OCI-LY7 (cell line): Measurements from ENCODE around the gene DEPP1. TPM values are rescaled to one million over a fixed set of nuclear protein-coding genes. Genes with fewer than 3 reads are reported as not detected.

Source experiments
- BruUV-seq: library from RNA; stranded (reverse); fragments of 400-500 nt; replicated peaks from 2 replicates; lab custom pipeline; 2021; lab: Mats Ljungman, UMichigan
- CTCF ChIA-PET: fragments of 300-600 bp; sonication (Branson Sonifier 250); formaldehyde crosslinking; loops from one replicate; lab custom pipeline; 2022; ENCODE audit warnings: antibody characterized with exemption; ENCODE audit not compliant: unreplicated experiment; lab: Charles Lee
- POLR2A ChIA-PET: fragments of 300-600 bp; sonication (Branson Sonifier 250); formaldehyde crosslinking; loops from one replicate; lab custom pipeline; 2022; ENCODE audit warnings: antibody characterized with exemption; lab: Charles Lee
- DNase-seq: peaks from one replicate; pipeline ENCODE4 v3.0.0-alpha.2; 2015; ENCODE audit warnings: low spot score
- H2AFZ ChIP-seq: fragments of 200-600 bp; sonication (generic), shearing (Covaris generic); 2 replicates; pipeline ENCODE4 v1.6.1; 2014; ENCODE audit warnings: mild to moderate bottlenecking, antibody characterized with exemption, low read length, moderate library complexity
- H3K27ac ChIP-seq: fragments of 200-600 bp; sonication (generic); 2 replicates; pipeline ENCODE4 v1.5.1; 2014; ENCODE audit warnings: mixed run types, low read depth, mild to moderate bottlenecking, moderate library complexity, low read length, inconsistent platforms; ENCODE audit not compliant: poor library complexity, severe bottlenecking
- H3K36me3 ChIP-seq: fragments of 200-600 bp; sonication (generic); 2 replicates; pipeline ENCODE4 v1.6.1; 2014; ENCODE audit warnings: mild to moderate bottlenecking, antibody characterized with exemption, low read length, moderate library complexity, mixed read lengths; ENCODE audit not compliant: insufficient read depth
- H3K4me1 ChIP-seq: fragments of 200-600 bp; sonication (generic); 2 replicates; pipeline ENCODE4 v1.5.1; 2014; ENCODE audit warnings: mild to moderate bottlenecking, low read length; ENCODE audit not compliant: insufficient read depth, poor library complexity, severe bottlenecking
- H3K4me2 ChIP-seq: fragments of 200-600 bp; sonication (generic); 2 replicates; pipeline ENCODE4 v1.6.1; 2014; ENCODE audit warnings: mild to moderate bottlenecking, low read length
- H3K4me3 ChIP-seq: fragments of 200-600 bp; sonication (generic); 2 replicates; pipeline ENCODE4 v1.5.1; 2014; ENCODE audit warnings: mild to moderate bottlenecking, low read depth, low read length; ENCODE audit not compliant: poor library complexity, severe bottlenecking
- H3K79me2 ChIP-seq: fragments of 200-600 bp; sonication (generic); 2 replicates; pipeline ENCODE4 v1.6.1; 2016; ENCODE audit warnings: low read depth, mild to moderate bottlenecking, low read length, moderate library complexity, mixed read lengths; ENCODE audit not compliant: insufficient read depth
- H3K9me2 ChIP-seq: fragments of 200-600 bp; sonication (generic); 2 replicates; pipeline ENCODE4 v1.6.1; 2016; ENCODE audit warnings: mild to moderate bottlenecking, low read length, mixed read lengths; ENCODE audit not compliant: insufficient read depth
- H3K9me3 ChIP-seq: fragments of 200-600 bp; sonication (generic); 2 replicates; pipeline ENCODE4 v1.6.1; 2014; ENCODE audit warnings: mild to moderate bottlenecking, mixed run types, low read length, mixed read lengths
- H4K20me1 ChIP-seq: fragments of 200-600 bp; sonication (generic); 2 replicates; pipeline ENCODE4 v1.6.1; 2014; ENCODE audit warnings: mild to moderate bottlenecking, antibody characterized with exemption, low read length, moderate library complexity, mixed read lengths; ENCODE audit not compliant: insufficient read depth
- EZH2phosphoT487 ChIP-seq: fragments of 200-600 bp; sonication (generic); IDR thresholded peaks from 2 replicates; pipeline ENCODE4 v1.6.1; 2018; ENCODE audit warnings: low read depth, borderline replicate concordance, mild to moderate bottlenecking, mixed run types, antibody characterized with exemption, low read length, moderate library complexity, mixed read lengths
- intact Hi-C: fragments of 100-400 bp; cut with micrococcal nuclease; formaldehyde crosslinking; loops from one replicate; pipeline ENCODE4 v1.10.0; 2022; ENCODE audit not compliant: unreplicated experiment
- total RNA-seq, 2 experiments: library from RNA; depleted of rRNA in 1 of 2; stranded (reverse); fragments of >200 nt in 1 of 2; shearing (Covaris generic) in 1 of 2; gene quantifications; 2 replicates each; pipeline ENCODE4 v1.2.3, GENCODE V29; 2014 to 2022
- TF ChIP-seq, protein P1 (sequence below): fragments of 200-600 bp; sonication (generic); conservative IDR thresholded peaks from 2 replicates; pipeline ENCODE4 v1.5.1; 2014; ENCODE audit warnings: mild to moderate bottlenecking, antibody characterized with exemption, low read length, moderate library complexity, mixed read lengths

DEPP1 gene
- total RNA-seq, 2 experiments from 2014 or later: 0.09 TPM; not detected in 1

DNA sequence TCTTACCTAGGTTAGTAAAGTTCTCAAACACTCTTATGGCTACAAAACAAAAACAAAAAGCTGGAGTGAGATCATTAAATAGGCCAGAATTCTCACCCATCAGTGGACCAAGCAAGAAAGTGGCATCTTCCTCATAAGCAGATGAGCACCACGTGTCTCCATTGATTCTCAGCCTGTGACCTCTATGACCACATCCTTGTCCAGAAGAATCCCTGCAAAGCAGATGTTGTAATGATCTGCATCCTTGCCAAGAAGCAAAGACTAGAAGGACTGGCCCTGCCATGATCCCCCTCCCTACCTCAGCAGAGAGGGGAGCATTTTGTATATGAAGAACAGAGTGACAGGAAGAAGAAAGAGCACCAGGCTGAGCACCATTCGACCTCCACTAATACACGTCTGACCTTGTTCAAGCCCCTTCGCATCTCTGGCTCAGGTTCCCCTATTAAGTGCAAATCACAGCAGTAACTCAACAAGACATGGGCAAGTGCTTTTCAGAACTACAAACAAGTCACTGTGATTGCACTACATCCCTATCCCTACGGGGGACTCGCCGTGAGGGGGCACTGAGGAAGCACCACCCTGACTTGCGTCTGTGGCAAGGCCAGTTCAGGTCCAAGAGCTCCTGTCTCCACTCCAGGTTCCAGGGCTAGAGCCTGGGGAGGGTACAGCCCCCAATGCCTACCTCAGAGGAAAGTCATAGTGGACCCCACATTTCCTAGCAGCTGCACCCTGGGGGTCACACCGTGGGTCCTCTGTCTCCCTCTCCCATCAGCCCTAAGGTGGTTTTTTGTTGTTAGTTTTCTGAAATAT, 41.2 kb downstream of the DEPP1 start:
- Histone ChIP-seq H3K79me2 (no peaks in the 10 kb centered on the region), H3K9me3 (no peaks in the 10 kb centered on the region), H2AFZ (no peak overlapping the region), H3K27ac (no peak overlapping the region), H3K4me3 (no peak overlapping the region), H4K20me1 (no peaks in the 10 kb centered on the region), H3K36me3 (no peaks in the 10 kb centered on the region), H3K4me2 (no peak overlapping the region), H3K4me1 (no peaks in the 10 kb centered on the region), H3K9me2 (no peaks in the 10 kb centered on the region)
- no peak for TF ChIP-seq EZH2phosphoT487
- TF ChIP-seq, protein P1, sequence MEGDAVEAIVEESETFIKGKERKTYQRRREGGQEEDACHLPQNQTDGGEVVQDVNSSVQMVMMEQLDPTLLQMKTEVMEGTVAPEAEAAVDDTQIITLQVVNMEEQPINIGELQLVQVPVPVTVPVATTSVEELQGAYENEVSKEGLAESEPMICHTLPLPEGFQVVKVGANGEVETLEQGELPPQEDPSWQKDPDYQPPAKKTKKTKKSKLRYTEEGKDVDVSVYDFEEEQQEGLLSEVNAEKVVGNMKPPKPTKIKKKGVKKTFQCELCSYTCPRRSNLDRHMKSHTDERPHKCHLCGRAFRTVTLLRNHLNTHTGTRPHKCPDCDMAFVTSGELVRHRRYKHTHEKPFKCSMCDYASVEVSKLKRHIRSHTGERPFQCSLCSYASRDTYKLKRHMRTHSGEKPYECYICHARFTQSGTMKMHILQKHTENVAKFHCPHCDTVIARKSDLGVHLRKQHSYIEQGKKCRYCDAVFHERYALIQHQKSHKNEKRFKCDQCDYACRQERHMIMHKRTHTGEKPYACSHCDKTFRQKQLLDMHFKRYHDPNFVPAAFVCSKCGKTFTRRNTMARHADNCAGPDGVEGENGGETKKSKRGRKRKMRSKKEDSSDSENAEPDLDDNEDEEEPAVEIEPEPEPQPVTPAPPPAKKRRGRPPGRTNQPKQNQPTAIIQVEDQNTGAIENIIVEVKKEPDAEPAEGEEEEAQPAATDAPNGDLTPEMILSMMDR: no peak
- intact Hi-C loops: no loop called here
- BruUV-seq: no TSS peak
- ChIA-PET CTCF (no interaction called here), POLR2A (interaction anchor here (0.7 kb wide), 1 partner anchor 108 kb away, joined by 4 read pairs; no protein-coding TSS in a partner anchor)
- DNase-seq: no peak

DNA sequence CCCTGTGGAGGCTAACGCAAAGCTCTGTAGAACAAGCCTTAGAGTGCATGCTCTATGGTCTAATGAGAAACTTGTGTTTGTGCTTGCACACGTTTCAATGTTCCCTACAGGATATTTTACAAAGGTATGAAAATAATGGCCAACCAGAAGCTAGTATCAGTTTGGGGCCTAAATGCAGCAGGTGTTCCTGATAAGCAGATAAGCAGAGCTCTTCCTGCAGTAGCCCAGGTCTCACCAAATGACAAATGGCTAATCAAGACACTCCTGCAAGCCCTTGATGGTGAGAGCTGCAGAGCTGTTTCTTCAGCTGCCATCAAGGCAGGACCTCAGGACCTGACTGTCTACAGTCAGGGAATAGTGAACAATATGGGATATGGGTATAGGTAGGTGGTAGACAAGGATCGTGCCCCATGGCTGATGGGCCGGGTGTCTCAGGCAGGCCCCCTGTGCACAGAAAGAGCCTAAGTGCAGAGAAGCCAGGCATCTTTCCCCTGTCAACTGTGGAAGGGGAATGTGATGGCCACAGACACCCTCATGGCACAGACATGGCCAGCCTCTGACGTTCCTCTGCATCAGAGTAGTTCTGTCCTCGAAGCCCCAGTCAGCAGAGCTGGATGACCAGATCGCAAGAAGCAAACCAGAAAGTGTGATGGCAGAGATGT, 42.2 kb downstream of the DEPP1 start:
- H3K4me2 ChIP-seq: no peak overlapping the region
- TF ChIP-seq, protein P1: no peak
- no peak for TF ChIP-seq EZH2phosphoT487
- no peaks in the 10 kb centered on the region for H3K36me3 ChIP-seq
- no peak for DNase-seq
- H3K79me2 ChIP-seq: no peaks in the 10 kb centered on the region
- BruUV-seq: no TSS peak
- H3K9me2 ChIP-seq: no peaks in the 10 kb centered on the region
- H3K4me3 ChIP-seq: no peak overlapping the region
- H3K4me1 ChIP-seq: no peaks in the 10 kb centered on the region
- CTCF ChIA-PET: no interaction called here
- POLR2A ChIA-PET: interaction anchor here (1.1 kb wide), 1 partner anchor 28 kb away, joined by 4 read pairs; no protein-coding TSS in a partner anchor
- H3K27ac ChIP-seq: no peak overlapping the region
- no peaks in the 10 kb centered on the region for H4K20me1 ChIP-seq
- no peaks in the 10 kb centered on the region for H3K9me3 ChIP-seq
- no peak overlapping the region for H2AFZ ChIP-seq
- intact Hi-C loops: no loop called here
